H1 (cell line): Measurements from ENCODE around the gene ANGPTL2. TPM values are rescaled to one million over a fixed set of nuclear protein-coding genes. Genes with fewer than 3 reads are reported as not detected.

Experiments
- polyA plus RNA-seq, 7 experiments: library from polyadenylated mRNA; depleted of rRNA in 3 of 7; stranded (reverse) in 5 of 7; unstranded in 2 of 7; fragments of >200 nt in 5 of 7; fragments of 200-250 nt in 2 of 7; gene quantifications; 1 replicate in 5 of 7; 2 replicates in 1 of 7; 4 replicates in 1 of 7; pipeline versions ENCODE4 v1.2.1 to v1.2.3, GENCODE V29; 2011 to 2013; ENCODE audit warnings: missing spikeins in 2 of 7, mixed read lengths in 2 of 7
- total RNA-seq: library from RNA; stranded (reverse); fragmentation: NEBNext Ultra II Directional; extraction: Animal tissue kit (Norgen Biotek cat#: 25700); gene quantifications from 2 replicates; pipeline ENCODE4 v1.2.1, GENCODE V29; 2021
- TF ChIP-seq, protein P1 (sequence below): fragments of 300-600 bp; sonication (generic); IDR thresholded peaks from 2 replicates; pipeline ENCODE4 v1.7.1; 2012; ENCODE audit warnings: low read length, moderate library complexity, mild to moderate bottlenecking, inconsistent platforms; ENCODE audit not compliant: insufficient replicate concordance

The ANGPTL2 gene
- total and polyA plus RNA-seq, 2 of the 8 experiments (the other 6 are each of a cell fraction or from before 2014, with no cell fraction given), result 9.0 to 10.6 TPM

DNA sequence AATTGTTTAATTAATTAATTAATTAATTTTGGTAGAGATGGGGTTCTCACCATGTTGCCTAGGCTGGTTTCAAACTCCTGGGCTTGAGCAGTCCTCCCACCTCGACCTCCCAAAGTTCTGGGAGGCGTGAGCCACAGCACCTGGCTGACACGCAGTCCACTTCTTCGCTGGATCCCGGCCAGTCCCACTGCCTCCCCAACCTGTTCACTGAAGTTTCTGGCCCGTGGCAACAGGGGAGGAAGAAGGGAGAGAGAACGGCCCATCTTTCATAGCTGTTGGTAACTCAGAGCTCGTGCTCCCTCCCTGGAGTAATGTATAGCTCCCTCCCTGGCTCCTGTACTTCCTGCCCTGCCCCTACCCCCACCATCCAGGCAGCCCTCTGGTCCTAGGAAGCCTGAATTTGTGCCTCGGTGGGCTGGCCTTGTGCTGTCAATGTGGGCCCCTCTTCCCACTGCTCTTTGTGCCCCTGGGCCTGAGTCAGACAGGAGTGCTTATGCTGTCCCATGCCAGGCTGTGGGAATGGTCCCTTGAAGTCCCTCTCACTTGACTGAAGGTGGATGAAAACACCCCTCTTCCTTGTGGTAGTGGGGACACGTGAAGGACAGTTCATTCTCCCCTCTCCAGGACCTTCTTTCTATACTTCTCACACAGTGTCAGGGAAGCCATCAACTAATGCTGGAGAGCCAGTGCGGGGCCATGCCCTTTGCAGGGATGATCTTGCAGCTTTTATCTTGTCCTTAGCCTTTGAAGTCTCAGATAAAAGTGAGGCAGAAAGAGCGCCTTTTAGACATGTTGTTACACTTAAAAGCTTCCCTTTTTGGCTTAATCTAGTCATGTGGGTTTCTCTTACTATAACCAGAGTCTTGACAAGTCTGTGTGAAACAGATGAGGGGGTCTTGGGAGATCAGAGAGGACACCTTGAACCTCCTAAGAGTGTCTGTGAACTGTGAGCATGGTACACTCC, 38.1 kb downstream of the ANGPTL2 start (continued):
- TF ChIP-seq, protein P1, sequence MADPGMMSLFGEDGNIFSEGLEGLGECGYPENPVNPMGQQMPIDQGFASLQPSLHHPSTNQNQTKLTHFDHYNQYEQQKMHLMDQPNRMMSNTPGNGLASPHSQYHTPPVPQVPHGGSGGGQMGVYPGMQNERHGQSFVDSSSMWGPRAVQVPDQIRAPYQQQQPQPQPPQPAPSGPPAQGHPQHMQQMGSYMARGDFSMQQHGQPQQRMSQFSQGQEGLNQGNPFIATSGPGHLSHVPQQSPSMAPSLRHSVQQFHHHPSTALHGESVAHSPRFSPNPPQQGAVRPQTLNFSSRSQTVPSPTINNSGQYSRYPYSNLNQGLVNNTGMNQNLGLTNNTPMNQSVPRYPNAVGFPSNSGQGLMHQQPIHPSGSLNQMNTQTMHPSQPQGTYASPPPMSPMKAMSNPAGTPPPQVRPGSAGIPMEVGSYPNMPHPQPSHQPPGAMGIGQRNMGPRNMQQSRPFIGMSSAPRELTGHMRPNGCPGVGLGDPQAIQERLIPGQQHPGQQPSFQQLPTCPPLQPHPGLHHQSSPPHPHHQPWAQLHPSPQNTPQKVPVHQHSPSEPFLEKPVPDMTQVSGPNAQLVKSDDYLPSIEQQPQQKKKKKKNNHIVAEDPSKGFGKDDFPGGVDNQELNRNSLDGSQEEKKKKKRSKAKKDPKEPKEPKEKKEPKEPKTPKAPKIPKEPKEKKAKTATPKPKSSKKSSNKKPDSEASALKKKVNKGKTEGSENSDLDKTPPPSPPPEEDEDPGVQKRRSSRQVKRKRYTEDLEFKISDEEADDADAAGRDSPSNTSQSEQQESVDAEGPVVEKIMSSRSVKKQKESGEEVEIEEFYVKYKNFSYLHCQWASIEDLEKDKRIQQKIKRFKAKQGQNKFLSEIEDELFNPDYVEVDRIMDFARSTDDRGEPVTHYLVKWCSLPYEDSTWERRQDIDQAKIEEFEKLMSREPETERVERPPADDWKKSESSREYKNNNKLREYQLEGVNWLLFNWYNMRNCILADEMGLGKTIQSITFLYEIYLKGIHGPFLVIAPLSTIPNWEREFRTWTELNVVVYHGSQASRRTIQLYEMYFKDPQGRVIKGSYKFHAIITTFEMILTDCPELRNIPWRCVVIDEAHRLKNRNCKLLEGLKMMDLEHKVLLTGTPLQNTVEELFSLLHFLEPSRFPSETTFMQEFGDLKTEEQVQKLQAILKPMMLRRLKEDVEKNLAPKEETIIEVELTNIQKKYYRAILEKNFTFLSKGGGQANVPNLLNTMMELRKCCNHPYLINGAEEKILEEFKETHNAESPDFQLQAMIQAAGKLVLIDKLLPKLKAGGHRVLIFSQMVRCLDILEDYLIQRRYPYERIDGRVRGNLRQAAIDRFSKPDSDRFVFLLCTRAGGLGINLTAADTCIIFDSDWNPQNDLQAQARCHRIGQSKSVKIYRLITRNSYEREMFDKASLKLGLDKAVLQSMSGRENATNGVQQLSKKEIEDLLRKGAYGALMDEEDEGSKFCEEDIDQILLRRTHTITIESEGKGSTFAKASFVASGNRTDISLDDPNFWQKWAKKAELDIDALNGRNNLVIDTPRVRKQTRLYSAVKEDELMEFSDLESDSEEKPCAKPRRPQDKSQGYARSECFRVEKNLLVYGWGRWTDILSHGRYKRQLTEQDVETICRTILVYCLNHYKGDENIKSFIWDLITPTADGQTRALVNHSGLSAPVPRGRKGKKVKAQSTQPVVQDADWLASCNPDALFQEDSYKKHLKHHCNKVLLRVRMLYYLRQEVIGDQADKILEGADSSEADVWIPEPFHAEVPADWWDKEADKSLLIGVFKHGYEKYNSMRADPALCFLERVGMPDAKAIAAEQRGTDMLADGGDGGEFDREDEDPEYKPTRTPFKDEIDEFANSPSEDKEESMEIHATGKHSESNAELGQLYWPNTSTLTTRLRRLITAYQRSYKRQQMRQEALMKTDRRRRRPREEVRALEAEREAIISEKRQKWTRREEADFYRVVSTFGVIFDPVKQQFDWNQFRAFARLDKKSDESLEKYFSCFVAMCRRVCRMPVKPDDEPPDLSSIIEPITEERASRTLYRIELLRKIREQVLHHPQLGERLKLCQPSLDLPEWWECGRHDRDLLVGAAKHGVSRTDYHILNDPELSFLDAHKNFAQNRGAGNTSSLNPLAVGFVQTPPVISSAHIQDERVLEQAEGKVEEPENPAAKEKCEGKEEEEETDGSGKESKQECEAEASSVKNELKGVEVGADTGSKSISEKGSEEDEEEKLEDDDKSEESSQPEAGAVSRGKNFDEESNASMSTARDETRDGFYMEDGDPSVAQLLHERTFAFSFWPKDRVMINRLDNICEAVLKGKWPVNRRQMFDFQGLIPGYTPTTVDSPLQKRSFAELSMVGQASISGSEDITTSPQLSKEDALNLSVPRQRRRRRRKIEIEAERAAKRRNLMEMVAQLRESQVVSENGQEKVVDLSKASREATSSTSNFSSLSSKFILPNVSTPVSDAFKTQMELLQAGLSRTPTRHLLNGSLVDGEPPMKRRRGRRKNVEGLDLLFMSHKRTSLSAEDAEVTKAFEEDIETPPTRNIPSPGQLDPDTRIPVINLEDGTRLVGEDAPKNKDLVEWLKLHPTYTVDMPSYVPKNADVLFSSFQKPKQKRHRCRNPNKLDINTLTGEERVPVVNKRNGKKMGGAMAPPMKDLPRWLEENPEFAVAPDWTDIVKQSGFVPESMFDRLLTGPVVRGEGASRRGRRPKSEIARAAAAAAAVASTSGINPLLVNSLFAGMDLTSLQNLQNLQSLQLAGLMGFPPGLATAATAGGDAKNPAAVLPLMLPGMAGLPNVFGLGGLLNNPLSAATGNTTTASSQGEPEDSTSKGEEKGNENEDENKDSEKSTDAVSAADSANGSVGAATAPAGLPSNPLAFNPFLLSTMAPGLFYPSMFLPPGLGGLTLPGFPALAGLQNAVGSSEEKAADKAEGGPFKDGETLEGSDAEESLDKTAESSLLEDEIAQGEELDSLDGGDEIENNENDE, result no peak
